Stimulated activated CD8-positive, alpha-beta memory T cell treated with anti-CD3 and anti-CD28 coated beads, Interleukin-15, amount 100 ng/mL, for 48 hours (primary cell): Measurements from ENCODE around the gene GMPR2.

ENCODE experiments used
- DNase-seq, 2 donors: peaks; one replicate each; pipeline ENCODE4 v3.0.0-alpha.2; 2020; ENCODE audit warnings: low read depth in 2 of 2

GMPR2 gene

GRCh38 chr14:24268225-24268624 lies 35.5 kb downstream of the GMPR2 start:
- DNase-seq: no peak

GRCh38 chr14:24269368-24269767 lies 36.6 kb downstream of the GMPR2 start:
- no peak for DNase-seq

GRCh38 chr14:24269910-24270536 lies 37.3 kb downstream of the GMPR2 start:
- DNase-seq: no peak

DNA sequence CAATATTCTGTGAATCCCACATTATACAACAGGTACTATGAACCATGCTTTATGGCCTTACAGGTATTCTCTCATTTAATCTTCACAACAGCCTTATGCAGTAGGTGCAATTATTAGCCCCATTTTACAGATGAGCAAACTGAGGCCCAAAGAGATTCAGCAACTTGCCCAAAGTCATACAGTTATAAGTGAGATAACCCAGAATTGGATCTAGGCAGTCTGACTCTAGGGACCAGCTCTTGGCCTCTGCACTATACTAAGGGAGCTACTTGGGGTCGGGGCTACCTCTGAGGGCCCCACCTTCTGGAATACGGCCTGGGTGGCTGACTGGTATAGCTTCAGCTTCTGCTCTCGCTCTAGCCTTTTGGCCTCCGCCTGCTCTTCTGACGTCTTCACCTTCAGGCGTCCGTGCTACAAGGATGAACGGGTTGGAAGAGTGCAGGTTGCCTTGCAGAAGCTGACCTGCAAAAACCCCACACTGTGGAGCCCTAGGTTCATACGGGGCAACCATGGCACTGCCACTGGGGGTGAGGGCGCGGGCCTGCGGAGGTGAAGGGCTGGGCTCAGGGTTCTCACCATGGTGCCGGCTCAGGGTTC lies 37.9 kb downstream of the GMPR2 start:
- DNase-seq: no peak

GRCh38 chr14:24271134-24271833 lies 38.6 kb downstream of the GMPR2 start, which contains the start of gene RABGGTA:
Gene RABGGTA, minus strand, starts transcription at chr14:24271597. Its CDS starts 482 bp downstream, at chr14:24271115.
- DNase-seq: peak; percentile 77 to 85

DNA sequence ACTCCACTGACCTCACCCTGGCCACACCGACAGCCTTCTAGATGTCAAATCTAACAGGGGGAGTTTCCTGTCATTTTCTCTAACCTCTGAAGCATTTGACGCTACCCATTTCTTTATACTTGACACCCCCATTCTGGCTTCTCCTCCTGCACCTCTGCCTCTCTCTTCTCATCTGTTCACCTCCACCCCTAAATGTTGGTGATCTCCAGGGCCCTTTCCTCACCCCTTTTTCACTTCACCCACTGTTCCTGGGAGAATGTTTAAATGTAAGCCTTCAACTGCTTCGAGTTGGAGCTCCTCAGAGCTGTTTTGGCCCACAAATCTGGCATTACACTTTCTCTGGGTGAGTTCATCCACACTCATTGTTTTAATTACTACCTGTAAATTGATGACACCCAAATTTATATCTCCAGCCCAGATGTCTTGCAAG lies 39.1 kb downstream of the GMPR2 start:
- no peak for DNase-seq

- DNase-seq: no peak
Observed at GRCh38 chr14:24272467-24272866, 39.7 kb downstream of the GMPR2 start.

DNA sequence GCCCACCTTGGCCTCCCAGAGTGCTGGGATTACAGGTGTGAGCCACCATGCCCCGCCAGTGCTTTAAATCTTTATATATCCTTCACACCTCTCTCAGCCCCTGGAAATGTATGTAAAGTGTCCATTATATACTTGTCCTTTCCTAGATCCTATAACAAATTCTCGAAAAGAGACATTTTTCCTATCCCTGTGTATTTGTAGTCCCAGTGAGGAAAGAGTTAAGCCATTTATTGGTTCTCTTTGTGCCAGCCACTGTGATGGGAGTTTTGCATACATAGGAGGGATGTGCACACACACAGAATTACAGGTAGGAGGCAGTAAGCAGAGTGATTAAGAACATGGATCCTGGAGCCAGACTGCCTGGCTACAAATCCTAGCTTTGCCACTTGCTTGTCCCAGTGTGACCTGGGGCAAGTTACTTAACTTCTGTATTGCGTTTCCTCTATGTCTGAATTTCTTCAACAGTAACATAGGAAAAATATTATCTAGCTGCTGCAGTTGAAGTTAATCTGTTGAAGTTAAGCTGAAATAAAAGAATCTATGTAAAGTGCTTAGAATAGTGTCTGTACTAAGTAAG lies 40.8 kb downstream of the GMPR2 start:
- no peak for DNase-seq

DNA sequence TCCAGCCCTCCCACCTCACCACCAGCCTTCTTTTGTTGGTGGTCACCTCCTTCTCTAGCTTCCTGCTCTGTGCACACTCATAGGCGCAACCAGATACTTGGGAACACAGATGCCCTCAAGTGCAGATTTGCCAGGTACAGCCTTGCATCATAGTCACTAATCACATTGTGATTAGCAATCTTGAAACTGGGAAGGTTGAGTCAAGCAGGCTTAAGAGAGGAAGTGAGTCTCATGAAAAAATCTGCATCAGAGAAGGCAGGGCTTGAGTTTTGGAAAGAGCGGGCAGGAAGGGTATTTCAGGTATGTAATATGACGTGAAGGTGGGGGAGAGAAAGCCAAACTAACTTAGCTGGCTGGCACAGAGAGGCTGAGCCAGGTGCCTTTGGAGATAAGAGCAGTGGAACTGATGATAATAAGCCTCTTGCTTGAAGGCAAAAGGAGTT lies 41.4 kb downstream of the GMPR2 start:
- peak; percentile 27 to 42 for DNase-seq

GRCh38 chr14:24277071-24277470 lies 44.3 kb downstream of the GMPR2 start:
- DNase-seq: no peak

GRCh38 chr14:24277606-24278321 lies 45.0 kb downstream of the GMPR2 start:
- DNase-seq: no peak

DNA sequence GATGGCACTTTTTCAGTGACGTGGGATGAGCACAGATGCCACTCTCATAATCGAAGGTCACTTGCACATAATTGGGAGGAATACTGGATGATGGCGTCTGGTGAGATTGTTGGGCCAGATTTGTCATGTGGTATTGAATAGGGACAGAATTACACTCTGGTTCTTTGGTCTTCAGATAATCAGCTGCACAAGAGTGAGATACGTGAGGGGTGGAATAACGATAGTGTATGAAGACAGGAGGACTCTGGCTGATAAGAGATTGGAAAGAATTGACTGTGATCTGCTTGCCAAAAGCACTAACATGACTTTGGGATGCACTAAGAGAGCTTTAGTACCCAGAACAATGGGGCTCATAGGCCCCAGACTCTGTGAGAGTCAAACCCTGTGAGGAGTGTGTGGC lies 45.7 kb downstream of the GMPR2 start:
- no peak for DNase-seq

- DNase-seq: peak in 1 of 2 donors; percentile 36
Observed at GRCh38 chr14:24279301-24280186, 46.8 kb downstream of the GMPR2 start.

- DNase-seq: no peak
Observed at GRCh38 chr14:24280797-24281460, 48.2 kb downstream of the GMPR2 start.

DNA sequence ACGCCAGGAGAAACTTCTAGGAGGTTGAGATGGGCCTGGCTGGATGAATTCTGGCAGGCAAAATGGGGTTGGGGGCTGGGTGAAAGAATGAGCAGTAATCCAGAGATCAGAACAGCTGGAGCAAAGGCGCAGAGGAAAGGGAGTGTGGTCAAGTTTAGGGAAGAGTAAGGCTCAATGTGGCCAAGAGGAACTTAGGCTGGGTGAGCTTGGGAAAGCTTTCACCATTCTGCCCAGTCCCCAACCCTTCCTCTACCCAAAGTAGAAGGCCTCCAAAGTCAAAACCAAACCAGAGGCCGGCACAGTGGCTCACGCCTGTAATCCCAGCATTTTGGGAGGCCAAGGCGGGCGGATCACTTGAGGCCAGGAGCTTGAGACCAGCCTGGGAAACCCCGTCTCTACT lies 48.9 kb downstream of the GMPR2 start:
- DNase-seq: no peak

- DNase-seq: no peak
Observed at GRCh38 chr14:24282736-24283135, 50.0 kb downstream of the GMPR2 start.

DNA sequence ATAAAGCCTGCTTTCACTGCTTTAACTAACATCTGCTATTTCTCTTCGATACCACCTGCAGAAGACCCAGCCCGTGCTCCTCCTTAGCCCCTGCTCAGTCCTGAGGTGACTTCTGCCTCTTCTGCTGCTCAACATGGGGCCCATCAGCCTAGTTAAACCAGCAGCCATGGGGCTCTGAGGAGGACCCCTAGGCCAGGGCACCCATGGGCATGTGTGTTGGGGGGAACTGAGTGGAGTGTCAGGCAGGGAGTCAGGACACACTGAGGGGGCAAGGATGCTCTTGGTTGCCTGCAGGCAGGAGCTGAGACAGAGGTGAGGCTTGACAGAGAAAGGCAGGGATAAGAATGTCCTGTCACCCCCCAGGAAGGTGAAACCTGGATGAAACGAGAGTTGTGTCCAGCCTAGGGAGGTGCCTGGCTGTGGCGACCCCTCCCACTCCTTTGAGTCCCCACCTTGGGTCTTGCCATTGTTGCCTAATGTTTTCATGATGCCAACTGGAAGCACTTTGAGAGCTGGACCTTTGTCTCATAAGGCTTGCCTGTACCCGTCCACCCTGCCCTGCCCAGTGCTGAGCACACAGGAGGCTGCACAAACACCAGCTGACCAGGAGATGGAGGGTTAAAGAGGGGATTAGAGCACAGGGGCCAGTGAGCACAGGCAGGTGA lies 51.2 kb downstream of the GMPR2 start:
- no peak for DNase-seq

GRCh38 chr14:24284501-24285035 lies 51.8 kb downstream of the GMPR2 start:
- DNase-seq: no peak

GRCh38 chr14:24285351-24285750 lies 52.6 kb downstream of the GMPR2 start:
- no peak for DNase-seq

DNA sequence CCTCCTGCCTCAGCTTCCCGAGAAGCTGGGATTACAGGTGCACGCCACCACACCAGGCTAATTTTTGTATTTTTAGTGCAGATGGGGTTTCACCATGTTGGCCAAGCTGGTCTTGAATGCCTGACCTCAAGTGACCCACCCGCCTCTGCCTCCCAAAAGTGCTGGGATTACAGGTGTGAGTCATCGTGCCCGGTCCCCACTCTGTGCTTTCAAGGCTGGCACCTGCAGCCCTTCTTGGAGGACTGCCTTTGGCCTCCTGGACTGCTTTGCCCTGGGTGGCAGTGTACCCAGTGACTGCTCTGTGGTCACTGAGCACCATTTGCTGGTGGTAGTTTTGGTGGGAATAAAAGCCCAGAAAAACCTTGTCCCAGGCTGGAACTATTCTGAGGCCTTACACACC lies 54.3 kb downstream of the GMPR2 start:
- no peak for DNase-seq
